GM21423 (cell line): ENCODE data around the gene GMPS.

Experiments
- ATAC-seq: cut with Tn5 transposase; IDR thresholded peaks from one replicate; pipeline ENCODE4 v1.9.1; 2021; ENCODE audit warnings: mild to moderate bottlenecking, moderate library complexity; ENCODE audit not compliant: unreplicated experiment

GMPS gene

DNA sequence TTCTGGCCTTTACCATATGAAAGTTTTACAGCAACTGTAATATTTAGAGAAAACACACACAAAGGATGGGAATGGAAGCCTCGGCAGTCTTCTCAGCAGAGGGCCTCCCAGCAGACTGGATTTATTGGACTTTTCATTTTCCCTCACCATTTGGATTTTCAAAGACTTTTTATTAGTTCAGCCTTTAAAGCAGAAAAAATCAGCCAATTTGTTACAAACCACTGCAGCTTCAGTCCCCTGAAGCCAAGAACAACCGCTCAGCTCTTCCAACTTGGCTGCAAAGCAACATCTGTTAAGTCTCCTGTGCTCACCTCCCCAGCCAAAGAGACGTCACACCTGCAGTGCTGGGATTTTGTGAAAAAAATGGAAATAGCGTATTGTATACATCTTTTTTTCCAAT, 120.8 kb downstream of the GMPS start:
- no peak for ATAC-seq

DNA sequence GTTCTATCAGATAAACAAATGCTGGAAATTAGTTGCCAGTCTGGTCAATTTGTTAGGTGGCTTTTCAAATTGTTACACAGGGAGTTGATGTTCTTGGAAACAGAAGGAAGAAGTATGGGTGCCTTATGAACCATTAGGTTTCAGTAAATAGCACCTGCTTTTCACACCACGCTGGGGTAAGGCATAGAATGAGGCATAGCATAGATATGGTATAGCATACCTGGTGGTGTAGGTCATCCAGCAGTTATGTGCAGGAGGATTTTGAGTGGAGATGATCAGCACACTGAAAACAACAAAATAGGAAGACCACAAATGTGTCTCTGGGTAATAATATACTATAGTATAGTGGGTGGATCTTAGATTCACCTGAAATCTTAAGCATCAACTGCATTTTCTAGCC, 121.4 kb downstream of the GMPS start:
- ATAC-seq = no peak
